Keratinocyte (primary cell): ENCODE data around the gene TNS2. TPM values are rescaled to one million over a fixed set of nuclear protein-coding genes. Genes with fewer than 3 reads are reported as not detected.

ENCODE experiments used
- DNase-seq: peaks from one replicate; pipeline ENCODE4 v3.0.0-alpha.2; 2011; ENCODE audit warnings: low read depth, missing footprints, low spot score
- FAIRE-seq: peaks from 2 replicates; lab custom pipeline; 2011; peaks lifted over from hg19 to GRCh38; lab: Jason Lieb, UNC
- H2AFZ ChIP-seq: 2 replicates; pipeline ENCODE4 v1.6.0; 2012; ENCODE audit warnings: low read length, control low read depth, inconsistent platforms; ENCODE audit not compliant: control insufficient read depth
- H3K27ac ChIP-seq: 2 replicates; pipeline ENCODE4 v1.5.1; 2011; ENCODE audit warnings: low read length; ENCODE audit not compliant: control insufficient read depth, insufficient read depth
- H3K27me3 ChIP-seq: 3 replicates; pipeline ENCODE4 v1.6.0; 2011; ENCODE audit warnings: low read length; ENCODE audit not compliant: control insufficient read depth, insufficient read depth; ENCODE audit errors: extremely low read depth
- H3K36me3 ChIP-seq, 2 experiments: 2 replicates in 1 of 2; 3 replicates in 1 of 2; pipeline ENCODE4 v1.5.1; 2011; ENCODE audit warnings: low read length in 2 of 2, mild to moderate bottlenecking in 1 of 2; ENCODE audit not compliant: control insufficient read depth in 2 of 2, insufficient read depth in 2 of 2; ENCODE audit errors: extremely low read depth in 1 of 2
- H3K4me1 ChIP-seq: 3 replicates; pipeline ENCODE4 v1.5.1; 2011; ENCODE audit warnings: low read length; ENCODE audit not compliant: control insufficient read depth, insufficient read depth; ENCODE audit errors: extremely low read depth
- H3K4me2 ChIP-seq: 3 replicates; pipeline ENCODE4 v1.6.0; 2011; ENCODE audit warnings: low read depth, low read length; ENCODE audit not compliant: control insufficient read depth, insufficient read depth; ENCODE audit errors: extremely low read depth
- H3K4me3 ChIP-seq, 3 experiments: fragments of 200-600 bp in 1 of 3; sonication (generic) in 1 of 3; 2 replicates in 2 of 3; 3 replicates in 1 of 3; pipeline ENCODE4 v1.5.1; 2011 to 2016; ENCODE audit warnings: low read length in 3 of 3, mild to moderate bottlenecking in 3 of 3, control low read depth in 2 of 3, inconsistent platforms in 1 of 3, low read depth in 1 of 3, mixed read lengths in 1 of 3, mixed run types in 1 of 3, moderate library complexity in 1 of 3; ENCODE audit not compliant: control insufficient read depth in 2 of 3, insufficient read depth in 2 of 3; ENCODE audit errors: extremely low read depth in 1 of 3
- H3K79me2 ChIP-seq: 2 replicates; pipeline ENCODE4 v1.6.0; 2012; ENCODE audit warnings: low read length; ENCODE audit not compliant: control insufficient read depth, insufficient read depth
- H3K9ac ChIP-seq: 3 replicates; pipeline ENCODE4 v1.6.0; 2011; ENCODE audit warnings: low read length; ENCODE audit not compliant: control insufficient read depth, insufficient read depth; ENCODE audit errors: extremely low read depth
- H3K9me1 ChIP-seq: 3 replicates; pipeline ENCODE4 v1.6.0; 2011; ENCODE audit warnings: low read length; ENCODE audit not compliant: control insufficient read depth, insufficient read depth; ENCODE audit errors: extremely low read depth
- H3K9me3 ChIP-seq: 2 replicates; pipeline ENCODE4 v1.5.1; 2012; ENCODE audit warnings: low read depth, low read length; ENCODE audit not compliant: control insufficient read depth
- H4K20me1 ChIP-seq: 3 replicates; pipeline ENCODE4 v1.6.0; 2011; ENCODE audit warnings: low read length; ENCODE audit not compliant: control insufficient read depth, insufficient read depth; ENCODE audit errors: extremely low read depth
- CTCF ChIP-seq, 3 experiments: IDR thresholded peaks in 1 of 3; conservative IDR thresholded peaks in 1 of 3; optimal IDR thresholded peaks in 1 of 3; 2 replicates in 2 of 3; 3 replicates in 1 of 3; pipeline versions ENCODE3 to v1.5.1; 2011; ENCODE audit warnings: low read length in 3 of 3, mild to moderate bottlenecking in 3 of 3, moderate library complexity in 2 of 3, control low read depth in 1 of 3, inconsistent platforms in 1 of 3; ENCODE audit not compliant: insufficient read depth in 2 of 3; ENCODE audit errors: extremely low read depth in 1 of 3
- EZH2 ChIP-seq: IDR thresholded peaks from one replicate; pipeline ENCODE4 v1.6.1; 2012; ENCODE audit warnings: inconsistent platforms, mild to moderate bottlenecking, low read length, moderate library complexity
- dilution Hi-C: fragments of 300-500 bp; cut with MboI; formaldehyde crosslinking; loops from one replicate; pipeline ENCODE4 v1.7.0; 2020; ENCODE audit warnings: low sequenced_read_pairs; ENCODE audit not compliant: extremely low pct_ligation_motif_present
- polyA plus RNA-seq, 5 experiments: library from polyadenylated mRNA; depleted of rRNA in 3 of 5; stranded (reverse) in 3 of 5; stranded (forward) in 1 of 5; unstranded in 1 of 5; fragments of >200 nt; gene quantifications; 1 replicate in 1 of 5; 2 replicates in 3 of 5; 3 replicates in 1 of 5; pipeline versions ENCODE4 v1.2.1 to v1.2.3, GENCODE V29; 2011 to 2012; ENCODE audit warnings: missing spikeins in 2 of 5, low read depth in 1 of 5, low replicate concordance in 1 of 5

The TNS2 gene
- polyA plus RNA-seq, 1 donor (not counting 4 experiments of a cell fraction or from before 2014, with no cell fraction given): 0.80 TPM

- dilution Hi-C loops: no loop called here
- Histone ChIP-seq H3K4me1 (peaks cover 16% of the 10 kb centered on the region), H3K4me2 (no peak overlapping the region), H3K79me2 (no peaks in the 10 kb centered on the region), H3K9me1 (peaks cover 2% of the 10 kb centered on the region), H4K20me1 (peaks cover 6% of the 10 kb centered on the region), H3K4me3 (no peak overlapping the region), H3K27me3 (no peaks in the 10 kb centered on the region), H2AFZ (no peak overlapping the region), H3K36me3 (peaks cover 11 to 15% of the 10 kb centered on the region in 2 experiments), H3K9me3 (no peaks in the 10 kb centered on the region), H3K9ac (no peak overlapping the region), H3K27ac (no peak overlapping the region)
- DNase-seq: no peak
- TF ChIP-seq EZH2 (no peak), CTCF (optimal IDR thresholded peaks at IDR 0.05 in 1 of 3, IDR thresholded peaks at IDR 0.05 in 1 of 3, conservative IDR thresholded peaks at IDR 0.05 in 1 of 3; ENCODE audit: extremely low read depth in 1 of 3, insufficient read depth in 2 of 3, low read length in 3 of 3) (no peak)
- no peak for FAIRE-seq
Observed at GRCh38 chr12:53042607-53043454, 7.0 kb upstream of the TNS2 start.

- Histone ChIP-seq H3K9me1 (peaks cover 2% of the 10 kb centered on the region), H3K9me3 (no peaks in the 10 kb centered on the region), H3K36me3 (peaks cover 4 to 8% of the 10 kb centered on the region in 2 experiments), H3K4me3 (no peak overlapping the region), H3K4me1 (peaks cover 27% of the 10 kb centered on the region), H3K27me3 (no peaks in the 10 kb centered on the region), H3K27ac (no peak overlapping the region), H3K79me2 (no peaks in the 10 kb centered on the region), H3K4me2 (no peak overlapping the region), H4K20me1 (peaks cover 6% of the 10 kb centered on the region), H2AFZ (no peak overlapping the region), H3K9ac (no peak overlapping the region)
- TF ChIP-seq CTCF (optimal IDR thresholded peaks at IDR 0.05 in 1 of 3, IDR thresholded peaks at IDR 0.05 in 1 of 3, conservative IDR thresholded peaks at IDR 0.05 in 1 of 3; ENCODE audit: extremely low read depth in 1 of 3, insufficient read depth in 2 of 3, low read length in 3 of 3): no peak
- no peak for TF ChIP-seq EZH2
- dilution Hi-C loops: no loop called here
- no peak for FAIRE-seq
- no peak for DNase-seq
Observed at GRCh38 chr12:53044052-53044581, 5.7 kb upstream of the TNS2 start.
